C4-2B (cell line): ENCODE measurements around the gene MSL2.

ENCODE experiments used
- ZFX ChIP-seq: fragments of 450-650 bp; IDR thresholded peaks from 2 replicates; pipeline ENCODE4 v1.6.1; 2017
- TF ChIP-seq, protein P1 (sequence below): fragments of 450-650 bp; conservative IDR thresholded peaks from 2 replicates; pipeline ENCODE4 v1.5.1; 2017; ENCODE audit warnings: mild to moderate bottlenecking

DNA sequence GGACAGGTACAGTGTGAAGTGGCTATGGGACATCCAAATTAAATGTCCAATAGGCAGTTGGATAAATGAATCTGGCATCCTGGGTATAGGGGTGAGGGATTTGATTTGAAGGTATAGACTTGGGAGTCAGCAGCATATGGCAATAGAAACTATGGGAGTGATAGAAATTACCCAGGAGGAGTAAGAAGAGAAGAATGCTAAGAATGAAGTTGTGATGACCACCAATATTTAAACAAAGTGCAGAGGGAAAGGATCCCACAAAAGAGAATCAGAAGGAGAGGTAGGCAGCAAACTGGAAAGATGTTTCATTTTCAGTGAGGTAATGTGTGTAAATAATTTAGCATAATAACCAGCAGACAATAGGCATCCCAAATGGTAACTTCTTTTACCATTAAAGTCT lies 13.8 kb upstream of the MSL2 start:
- TF ChIP-seq, protein P1, sequence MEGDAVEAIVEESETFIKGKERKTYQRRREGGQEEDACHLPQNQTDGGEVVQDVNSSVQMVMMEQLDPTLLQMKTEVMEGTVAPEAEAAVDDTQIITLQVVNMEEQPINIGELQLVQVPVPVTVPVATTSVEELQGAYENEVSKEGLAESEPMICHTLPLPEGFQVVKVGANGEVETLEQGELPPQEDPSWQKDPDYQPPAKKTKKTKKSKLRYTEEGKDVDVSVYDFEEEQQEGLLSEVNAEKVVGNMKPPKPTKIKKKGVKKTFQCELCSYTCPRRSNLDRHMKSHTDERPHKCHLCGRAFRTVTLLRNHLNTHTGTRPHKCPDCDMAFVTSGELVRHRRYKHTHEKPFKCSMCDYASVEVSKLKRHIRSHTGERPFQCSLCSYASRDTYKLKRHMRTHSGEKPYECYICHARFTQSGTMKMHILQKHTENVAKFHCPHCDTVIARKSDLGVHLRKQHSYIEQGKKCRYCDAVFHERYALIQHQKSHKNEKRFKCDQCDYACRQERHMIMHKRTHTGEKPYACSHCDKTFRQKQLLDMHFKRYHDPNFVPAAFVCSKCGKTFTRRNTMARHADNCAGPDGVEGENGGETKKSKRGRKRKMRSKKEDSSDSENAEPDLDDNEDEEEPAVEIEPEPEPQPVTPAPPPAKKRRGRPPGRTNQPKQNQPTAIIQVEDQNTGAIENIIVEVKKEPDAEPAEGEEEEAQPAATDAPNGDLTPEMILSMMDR: no peak
- TF ChIP-seq ZFX: no peak
